ENCODE results near the gene GDA.

GRCh38 chr9:72200452-72200851, 51.2 kb downstream of the GDA start:
- TF ChIP-seq, protein P1, sequence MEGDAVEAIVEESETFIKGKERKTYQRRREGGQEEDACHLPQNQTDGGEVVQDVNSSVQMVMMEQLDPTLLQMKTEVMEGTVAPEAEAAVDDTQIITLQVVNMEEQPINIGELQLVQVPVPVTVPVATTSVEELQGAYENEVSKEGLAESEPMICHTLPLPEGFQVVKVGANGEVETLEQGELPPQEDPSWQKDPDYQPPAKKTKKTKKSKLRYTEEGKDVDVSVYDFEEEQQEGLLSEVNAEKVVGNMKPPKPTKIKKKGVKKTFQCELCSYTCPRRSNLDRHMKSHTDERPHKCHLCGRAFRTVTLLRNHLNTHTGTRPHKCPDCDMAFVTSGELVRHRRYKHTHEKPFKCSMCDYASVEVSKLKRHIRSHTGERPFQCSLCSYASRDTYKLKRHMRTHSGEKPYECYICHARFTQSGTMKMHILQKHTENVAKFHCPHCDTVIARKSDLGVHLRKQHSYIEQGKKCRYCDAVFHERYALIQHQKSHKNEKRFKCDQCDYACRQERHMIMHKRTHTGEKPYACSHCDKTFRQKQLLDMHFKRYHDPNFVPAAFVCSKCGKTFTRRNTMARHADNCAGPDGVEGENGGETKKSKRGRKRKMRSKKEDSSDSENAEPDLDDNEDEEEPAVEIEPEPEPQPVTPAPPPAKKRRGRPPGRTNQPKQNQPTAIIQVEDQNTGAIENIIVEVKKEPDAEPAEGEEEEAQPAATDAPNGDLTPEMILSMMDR (IDR thresholded peaks at IDR 0.05) = no peak
- no peak for TF ChIP-seq POLR2A (IDR thresholded peaks at IDR 0.05)

Measured in right lobe of liver (tissue), 4 donors.